CD4-positive, alpha-beta T cell treated with Interleukin-4 for 1 hour (primary cell): ENCODE data around the gene UBE3B.

ENCODE experiments used
- DNase-seq, 2 donors: peaks; one replicate each; pipeline ENCODE4 v3.0.0-alpha.2; 2020 to 2022

Gene UBE3B

GRCh38 chr12:109532721-109533486 is 55.5 kb downstream of the UBE3B start:
- DNase-seq, result no peak

DNA sequence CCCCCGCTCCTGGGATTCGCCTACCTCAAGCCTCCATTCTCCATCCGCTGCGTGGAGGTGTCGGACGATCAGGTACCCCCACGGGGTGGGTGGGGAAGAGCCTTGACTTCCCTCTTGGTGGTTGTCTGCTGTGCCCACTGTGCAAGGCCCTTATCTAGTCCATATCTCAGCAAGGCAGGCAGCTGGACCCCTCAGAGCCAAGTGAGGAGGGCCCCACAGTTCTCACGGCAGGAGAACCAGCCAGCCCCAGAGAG is 56.0 kb downstream of the UBE3B start:
- DNase-seq, result no peak

- no peak for DNase-seq
These were observed 57.0 kb downstream of the UBE3B start for GRCh38 chr12:109534456-109534855.

- DNase-seq, result no peak
These were observed 57.9 kb downstream of the UBE3B start for GRCh38 chr12:109535231-109535862.

GRCh38 chr12:109535863-109536250 is 58.4 kb downstream of the UBE3B start:
- no peak for DNase-seq

- DNase-seq, result no peak
These were observed 59.7 kb downstream of the UBE3B start for GRCh38 chr12:109537136-109537535.

- no peak for DNase-seq
These were observed 60.9 kb downstream of the UBE3B start for GRCh38 chr12:109538191-109538863.

GRCh38 chr12:109539508-109539907 is 62.1 kb downstream of the UBE3B start:
- DNase-seq, result no peak

- no peak for DNase-seq
These were observed 63.3 kb downstream of the UBE3B start for GRCh38 chr12:109540526-109541412.

- no peak for DNase-seq
These were observed 63.9 kb downstream of the UBE3B start for GRCh38 chr12:109541413-109541726.

GRCh38 chr12:109542014-109542413 is 64.6 kb downstream of the UBE3B start:
- no peak for DNase-seq

DNA sequence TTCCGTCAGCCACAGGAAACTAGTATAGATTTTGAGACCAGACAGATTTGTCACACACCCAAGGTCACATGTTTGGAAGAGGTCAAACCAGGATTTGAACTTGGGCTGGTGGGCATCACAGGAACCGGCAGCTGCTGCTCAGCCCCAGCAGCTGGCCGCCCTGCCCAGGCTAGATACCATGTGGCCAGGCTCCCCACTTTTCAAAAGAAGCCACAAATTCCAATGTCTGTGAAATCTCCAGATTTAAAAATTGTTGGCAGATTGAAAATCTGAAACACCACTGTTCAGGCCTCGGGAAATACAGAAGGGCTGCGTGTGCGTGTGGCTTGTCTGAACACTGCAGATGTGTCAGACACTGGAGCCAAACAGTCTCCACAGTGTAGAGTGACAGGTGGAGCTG is 65.4 kb downstream of the UBE3B start:
- DNase-seq, result no peak

DNA sequence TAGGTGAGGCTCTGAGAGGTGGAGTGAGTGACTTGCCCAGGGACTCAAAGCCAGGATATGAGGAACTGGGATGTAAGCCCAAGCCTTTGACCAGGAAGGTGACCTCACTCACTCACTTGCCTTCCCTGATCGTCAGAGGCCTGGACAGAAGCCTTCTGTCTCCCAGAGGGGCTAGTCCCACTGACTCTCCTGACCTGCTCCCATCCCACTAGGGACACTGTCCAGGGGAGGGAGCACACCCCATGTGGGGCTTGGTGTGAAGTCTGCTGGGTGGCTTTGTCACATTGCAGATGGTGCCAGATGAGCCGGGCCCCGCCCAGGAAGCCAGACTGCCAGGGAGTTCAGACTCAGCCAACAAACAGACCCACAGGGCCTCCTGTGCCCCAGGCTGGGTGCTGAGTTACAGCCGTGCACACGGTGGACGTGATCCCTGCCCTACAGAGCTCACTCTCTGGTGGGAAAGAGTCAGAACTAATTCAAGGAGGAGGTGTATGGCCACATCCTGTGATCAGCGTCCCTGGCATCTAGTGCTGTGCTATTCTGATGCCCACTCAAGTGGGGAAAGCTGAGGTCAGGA is 67.6 kb downstream of the UBE3B start:
- DNase-seq, result peak; percentile 14 to 32

DNA sequence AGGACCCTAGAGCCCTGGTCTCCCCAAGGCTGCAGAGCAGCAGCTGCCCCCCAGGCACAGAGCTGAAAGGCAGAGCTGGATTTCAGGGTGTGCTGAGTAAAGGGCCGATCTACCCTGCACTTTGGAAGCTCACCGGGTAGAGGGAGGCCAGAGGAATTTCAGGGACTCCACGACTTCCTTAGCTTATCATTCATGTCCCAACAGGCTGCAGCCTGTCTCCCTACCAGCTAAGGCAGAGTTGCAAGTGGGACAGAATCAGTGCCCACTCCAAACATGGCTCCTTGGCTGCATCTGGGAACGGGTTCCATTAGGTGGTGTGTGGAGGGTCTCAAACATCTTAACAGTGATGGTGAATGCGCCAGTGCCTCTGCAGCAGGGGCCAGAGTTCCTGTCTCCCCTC is 68.4 kb downstream of the UBE3B start:
- DNase-seq, result no peak

- DNase-seq, result no peak
These were observed 69.9 kb downstream of the UBE3B start for GRCh38 chr12:109547286-109547685.

- no peak for DNase-seq
These were observed 70.8 kb downstream of the UBE3B start for GRCh38 chr12:109548258-109548657.

DNA sequence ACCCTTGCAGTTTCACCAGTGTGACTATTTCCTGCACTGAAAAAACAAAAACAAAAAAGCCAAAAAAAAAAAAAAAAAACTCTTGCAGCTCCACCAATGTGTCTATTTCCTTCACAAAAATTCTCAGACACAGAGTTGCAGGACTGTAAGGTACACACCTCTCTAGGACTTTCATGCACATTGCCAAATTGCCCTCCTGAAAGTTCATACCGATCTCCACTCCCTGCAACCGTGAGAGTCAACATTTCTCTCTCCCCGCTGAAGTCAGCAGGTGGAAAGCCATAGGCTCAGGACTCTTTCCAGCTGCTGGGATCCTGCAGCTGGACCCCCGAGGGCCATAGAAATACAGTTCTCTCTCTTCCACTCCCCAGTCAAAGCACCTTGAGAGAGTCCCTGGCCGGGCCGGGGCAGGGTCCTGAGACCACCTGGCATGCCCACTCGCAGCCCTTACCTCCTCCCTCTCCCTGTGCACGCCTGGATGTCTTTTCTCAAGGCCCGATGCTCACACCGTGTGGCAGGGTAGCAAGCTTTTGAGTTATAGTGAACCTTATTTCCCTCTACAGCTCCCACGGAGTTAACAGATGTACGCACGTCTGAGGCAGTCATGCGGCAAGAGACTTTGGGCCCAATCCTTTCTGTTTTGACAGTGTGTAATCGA is 72.3 kb downstream of the UBE3B start:
- DNase-seq, result no peak

- no peak for DNase-seq
These were observed 72.8 kb downstream of the UBE3B start for GRCh38 chr12:109550281-109550680.

DNA sequence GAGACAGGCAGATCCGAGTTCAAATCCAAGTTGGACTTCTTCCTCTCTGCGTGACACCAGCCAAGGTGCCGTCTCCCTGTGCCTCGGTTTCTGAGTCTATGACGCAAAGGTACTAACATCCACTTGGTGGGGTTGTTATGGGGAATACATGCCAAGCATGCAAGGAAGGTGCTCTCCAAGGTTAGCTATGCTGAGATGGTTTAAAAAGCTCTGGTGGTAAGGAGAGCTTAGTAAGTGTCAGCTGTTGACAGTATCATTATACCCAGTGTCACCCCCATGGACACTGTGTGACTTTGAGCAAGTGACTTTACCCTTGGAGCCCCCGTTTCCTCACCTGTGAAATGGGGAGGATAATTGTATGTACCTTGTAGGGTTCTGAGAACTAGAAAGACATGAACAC is 73.7 kb downstream of the UBE3B start:
- DNase-seq, result no peak

GRCh38 chr12:109552971-109553370 is 75.5 kb downstream of the UBE3B start:
- DNase-seq, result no peak

DNA sequence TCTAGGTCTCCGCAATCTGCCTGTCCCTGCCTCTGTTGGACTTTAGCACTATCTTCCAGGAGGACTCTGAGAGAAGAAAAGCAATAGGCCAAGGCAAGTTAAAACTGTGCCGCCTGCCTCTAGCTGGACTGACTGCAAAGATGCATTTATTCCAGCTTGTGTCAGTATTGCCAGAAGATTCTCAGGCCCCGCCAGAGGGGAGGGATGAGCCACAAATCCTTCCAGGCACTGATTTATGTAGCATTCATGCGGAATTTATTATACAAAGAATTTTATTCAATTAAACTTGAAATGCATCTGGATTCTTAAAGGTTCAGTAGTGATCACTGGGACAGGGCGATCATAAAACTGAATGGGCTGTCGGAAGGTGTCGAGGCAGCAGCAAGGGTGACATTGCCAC is 76.0 kb downstream of the UBE3B start:
- DNase-seq, result no peak

DNA sequence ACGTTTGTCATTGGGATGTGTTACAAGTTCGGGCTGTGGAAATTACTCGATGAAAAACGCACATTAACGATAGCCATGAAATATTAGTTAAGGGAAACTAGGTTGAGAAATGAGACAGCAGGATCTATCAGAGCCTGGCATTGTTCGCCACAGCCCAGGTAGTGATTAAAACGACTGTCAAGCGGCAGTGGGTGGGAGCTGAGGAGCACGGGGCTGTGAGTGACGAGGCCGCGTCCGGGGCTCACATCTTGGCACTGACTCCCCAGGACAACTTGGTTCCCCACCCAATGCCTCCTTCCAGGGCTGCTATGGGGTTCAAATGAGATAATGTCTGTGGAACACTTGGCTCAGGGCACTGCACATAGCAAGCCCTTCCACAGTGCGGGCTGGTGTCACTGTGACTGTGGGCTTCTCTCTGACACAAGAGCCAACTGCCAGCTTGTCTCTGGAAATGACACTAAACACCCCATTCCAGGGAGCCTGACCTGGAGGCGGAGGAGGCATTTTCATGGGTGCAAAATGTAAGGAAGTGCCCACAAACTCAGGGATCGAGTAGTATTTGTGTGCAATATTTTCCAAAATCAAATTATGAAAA is 76.6 kb downstream of the UBE3B start:
- DNase-seq, result no peak
